ENCODE measurements around the gene FIBCD1. TPM values are rescaled to one million over a fixed set of nuclear protein-coding genes. Genes with fewer than 3 reads are reported as not detected.

Gene FIBCD1
- total and polyA plus RNA-seq, 2 of the 8 experiments (the other 6 are each of a cell fraction or from before 2014, with no cell fraction given) = 6.1 to 8.8 TPM

- Histone ChIP-seq H4K20me1 (replicated peaks in 1 of 2; ENCODE audit: control insufficient read depth in 1 of 2, insufficient read depth in 2 of 2, low read length in 2 of 2) (peaks cover 2 to 11% of the 10 kb centered on the region in 2 experiments), H3K4me3 (ENCODE audit: extremely low read depth in 1 of 4, insufficient read depth in 2 of 4, low read depth in 3 of 4, low read length in 4 of 4) (no peak overlapping the region), H3K4ac (replicated peaks; ENCODE audit: insufficient read length, low read depth, low read length) (no peak overlapping the region), H3K9me3 (ENCODE audit: insufficient read depth in 2 of 2, low read depth in 1 of 2, low read length in 1 of 2) (no peaks in the 10 kb centered on the region), H4K8ac (ENCODE audit: extremely low read depth, insufficient read depth, low read length) (no peak overlapping the region), H3K23ac (ENCODE audit: insufficient read length) (no peak overlapping the region), H2AFZ (ENCODE audit: low read length) (no peak overlapping the region), H2AK5ac (ENCODE audit: low read depth, low read length) (no peak overlapping the region), H3K23me2 (ENCODE audit: low read depth, low read length) (no peaks in the 10 kb centered on the region), H3K27me3 (replicated peaks in 1 of 4; ENCODE audit: control insufficient read depth in 3 of 4, extremely low read depth in 1 of 4, insufficient read depth in 3 of 4, low read length in 3 of 4) (no peaks in the 10 kb centered on the region), H3K4me2 (ENCODE audit: insufficient read depth in 1 of 2, low read depth in 2 of 2, low read length in 2 of 2) (no peak overlapping the region), H2BK20ac (ENCODE audit: low read length) (no peak overlapping the region), H2BK12ac (ENCODE audit: low read depth, low read length) (no peak overlapping the region), H3K56ac (replicated peaks; ENCODE audit: insufficient read length, low read depth, low read length) (no peak overlapping the region), H4K5ac (ENCODE audit: insufficient read length, low read depth, low read length) (no peak overlapping the region), H3K79me1 (ENCODE audit: low read depth, low read length) (peaks cover 7% of the 10 kb centered on the region), H3K4me1 (replicated peaks in 1 of 4; ENCODE audit: control insufficient read depth in 3 of 4, insufficient read depth in 4 of 4, low read length in 3 of 4) (no peaks in the 10 kb centered on the region), H3K36me3 (ENCODE audit: control insufficient read depth in 2 of 4, insufficient read depth in 4 of 4, low read length in 3 of 4) (peaks cover 25 to 43% (median 38%) of the 10 kb centered on the region in 4 experiments), H3K14ac (ENCODE audit: insufficient read length) (no peak overlapping the region), H3K9ac (replicated peaks in 1 of 4; ENCODE audit: extremely low read depth in 1 of 4, low read depth in 3 of 4, low read length in 3 of 4) (no peak overlapping the region), H3K79me2 (ENCODE audit: control insufficient read depth in 1 of 2, insufficient read depth in 2 of 2, low read length in 2 of 2) (peaks cover 4 to 34% of the 10 kb centered on the region in 2 experiments; a peak in 3 of 4 replicates), H2BK15ac (ENCODE audit: low read length) (no peak overlapping the region), H2BK5ac (ENCODE audit: low read depth, low read length) (no peak overlapping the region), H3K27ac (ENCODE audit: low read depth, low read length) (no peak overlapping the region), H2BK120ac (replicated peaks; ENCODE audit: low read depth, low read length) (no peak overlapping the region), H3K18ac (ENCODE audit: extremely low read depth, low read length) (no peak overlapping the region), H4K91ac (replicated peaks; ENCODE audit: insufficient read length, low read length) (no peak overlapping the region)
- CTCF ChIA-PET (ENCODE audit: partially characterized antibody) = interaction anchor here (0.6 to 12.4 kb wide), 46 partner anchors 8 to 1635 kb away, joined by 3 to 317 read pairs (median 5); partner anchors contain the start of gene EXOSC2
- WGBS, 2 experiments (ENCODE audit: extremely low coverage in 1 of 2, insufficient coverage in 1 of 2, insufficient read length in 1 of 2, insufficient replicate concordance in 2 of 2, low coverage in 1 of 2, low lambda C conversion rate in 2 of 2, missing lambda C conversion rate in 1 of 2) = 92% methylated on average over 15 of the region's 17 CpGs; no CpG with 5 or more reads in 1 of the 2 experiments
- DNase-seq (ENCODE audit: low read depth in 1 of 2, low spot score in 2 of 2) = no peak
- POLR2A ChIA-PET (ENCODE audit: partially characterized antibody) = no interaction called here
- FAIRE-seq = no peak
- no peak for TF ChIP-seq TAF7 (optimal IDR thresholded peaks at IDR 0.05; ENCODE audit: borderline replicate concordance, low read depth, low read length)
- TF ChIP-seq JUND (IDR thresholded peaks at IDR 0.05; ENCODE audit: low read length) = no peak
- no peak for TF ChIP-seq FOSL1 (IDR thresholded peaks at IDR 0.05; ENCODE audit: insufficient read depth, low read depth, low read length)
- TF ChIP-seq NRF1 (IDR thresholded peaks at IDR 0.05; ENCODE audit: low read depth, low read length) = no peak
- TF ChIP-seq, protein P1, sequence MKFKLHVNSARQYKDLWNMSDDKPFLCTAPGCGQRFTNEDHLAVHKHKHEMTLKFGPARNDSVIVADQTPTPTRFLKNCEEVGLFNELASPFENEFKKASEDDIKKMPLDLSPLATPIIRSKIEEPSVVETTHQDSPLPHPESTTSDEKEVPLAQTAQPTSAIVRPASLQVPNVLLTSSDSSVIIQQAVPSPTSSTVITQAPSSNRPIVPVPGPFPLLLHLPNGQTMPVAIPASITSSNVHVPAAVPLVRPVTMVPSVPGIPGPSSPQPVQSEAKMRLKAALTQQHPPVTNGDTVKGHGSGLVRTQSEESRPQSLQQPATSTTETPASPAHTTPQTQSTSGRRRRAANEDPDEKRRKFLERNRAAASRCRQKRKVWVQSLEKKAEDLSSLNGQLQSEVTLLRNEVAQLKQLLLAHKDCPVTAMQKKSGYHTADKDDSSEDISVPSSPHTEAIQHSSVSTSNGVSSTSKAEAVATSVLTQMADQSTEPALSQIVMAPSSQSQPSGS (IDR thresholded peaks at IDR 0.05; ENCODE audit: low read length) = no peak
- TF ChIP-seq SRF (IDR thresholded peaks at IDR 0.05; ENCODE audit: low read depth, low read length) = no peak
- TF ChIP-seq CHD2 (IDR thresholded peaks at IDR 0.05; ENCODE audit: low read length) = no peak
Measured at GRCh38 chr9:130870491-130871381, 68.3 kb downstream of the FIBCD1 start.
